ENCODE data around the gene PCBP3.

GRCh38 chr21:45825219-45825618 lies 181.7 kb downstream of the PCBP3 start:
- TF ChIP-seq POLR2A (IDR thresholded peaks at IDR 0.05) (no peak), POLR2AphosphoS5 (IDR thresholded peaks at IDR 0.05) (no peak)
- TF ChIP-seq, protein P1, sequence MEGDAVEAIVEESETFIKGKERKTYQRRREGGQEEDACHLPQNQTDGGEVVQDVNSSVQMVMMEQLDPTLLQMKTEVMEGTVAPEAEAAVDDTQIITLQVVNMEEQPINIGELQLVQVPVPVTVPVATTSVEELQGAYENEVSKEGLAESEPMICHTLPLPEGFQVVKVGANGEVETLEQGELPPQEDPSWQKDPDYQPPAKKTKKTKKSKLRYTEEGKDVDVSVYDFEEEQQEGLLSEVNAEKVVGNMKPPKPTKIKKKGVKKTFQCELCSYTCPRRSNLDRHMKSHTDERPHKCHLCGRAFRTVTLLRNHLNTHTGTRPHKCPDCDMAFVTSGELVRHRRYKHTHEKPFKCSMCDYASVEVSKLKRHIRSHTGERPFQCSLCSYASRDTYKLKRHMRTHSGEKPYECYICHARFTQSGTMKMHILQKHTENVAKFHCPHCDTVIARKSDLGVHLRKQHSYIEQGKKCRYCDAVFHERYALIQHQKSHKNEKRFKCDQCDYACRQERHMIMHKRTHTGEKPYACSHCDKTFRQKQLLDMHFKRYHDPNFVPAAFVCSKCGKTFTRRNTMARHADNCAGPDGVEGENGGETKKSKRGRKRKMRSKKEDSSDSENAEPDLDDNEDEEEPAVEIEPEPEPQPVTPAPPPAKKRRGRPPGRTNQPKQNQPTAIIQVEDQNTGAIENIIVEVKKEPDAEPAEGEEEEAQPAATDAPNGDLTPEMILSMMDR (IDR thresholded peaks at IDR 0.05), result no peak
